Endodermal cell (in vitro differentiated cells): ENCODE results near the gene ZBTB7B. TPM values are rescaled to one million over a fixed set of nuclear protein-coding genes. Genes with fewer than 3 reads are reported as not detected.

Experiments used
- DNase-seq: peaks from one replicate; pipeline ENCODE4 v3.0.0-alpha.2; 2017
- H3K27ac ChIP-seq: 2 replicates; pipeline ENCODE4 v1.5.1; 2013; ENCODE audit warnings: mild to moderate bottlenecking, low read depth, low read length, moderate library complexity
- H3K27me3 ChIP-seq: 2 replicates; pipeline ENCODE4 v1.6.1; 2013; ENCODE audit warnings: mild to moderate bottlenecking, low read length, moderate library complexity; ENCODE audit not compliant: insufficient read depth, control insufficient read depth, poor library complexity, severe bottlenecking
- H3K36me3 ChIP-seq: 2 replicates; pipeline ENCODE4 v1.7.0; 2013; ENCODE audit warnings: mild to moderate bottlenecking, low read length, moderate library complexity; ENCODE audit not compliant: control insufficient read depth, insufficient read depth
- H3K4me1 ChIP-seq: one replicate; pipeline ENCODE4 v1.7.0; 2013; ENCODE audit warnings: low read length; ENCODE audit not compliant: control insufficient read depth, insufficient read depth
- H3K4me3 ChIP-seq: 2 replicates; pipeline ENCODE4 v1.5.1; 2013; ENCODE audit warnings: mild to moderate bottlenecking, low read length, moderate library complexity
- H3K9ac ChIP-seq: 2 replicates; pipeline ENCODE4 v1.6.1; 2013; ENCODE audit warnings: mild to moderate bottlenecking, low read length, moderate library complexity; ENCODE audit not compliant: poor library complexity, severe bottlenecking; ENCODE audit errors: extremely low read depth
- H3K9me3 ChIP-seq: 2 replicates; pipeline ENCODE4 v1.6.1; 2013; ENCODE audit warnings: mild to moderate bottlenecking, low read length, moderate library complexity; ENCODE audit not compliant: control insufficient read depth
- H3K27ac Mint-ChIP-seq: 2 replicates; pipeline ENCODE4 v1.8.0; 2020; ENCODE audit warnings: mixed read lengths
- H3K27me3 Mint-ChIP-seq: 2 replicates; pipeline ENCODE4 v1.8.0; 2021; ENCODE audit warnings: mild to moderate bottlenecking, mixed read lengths; ENCODE audit not compliant: insufficient read depth
- H3K36me3 Mint-ChIP-seq: 2 replicates; pipeline ENCODE4 v1.8.0; 2020; ENCODE audit warnings: low read depth, mixed read lengths
- H3K4me1 Mint-ChIP-seq: 2 replicates; pipeline ENCODE4 v1.8.0; 2020; ENCODE audit warnings: mixed read lengths
- H3K4me3 Mint-ChIP-seq: 2 replicates; pipeline ENCODE4 v1.8.0; 2020; ENCODE audit warnings: mild to moderate bottlenecking, moderate library complexity, mixed read lengths
- H3K9me3 Mint-ChIP-seq: 2 replicates; pipeline ENCODE4 v1.8.0; 2020; ENCODE audit warnings: mild to moderate bottlenecking, mixed read lengths
- CTCF ChIP-seq: fragments of 200-600 bp; sonication (generic); conservative IDR thresholded peaks from 2 replicates; pipeline ENCODE4 v1.5.0; 2021; ENCODE audit warnings: antibody characterized with exemption, mild to moderate bottlenecking
- WGBS, 2 experiments: methylation state at CpG; one replicate each; pipeline versions ENCODE4 v1.1.5 to v1.1.7; 2013; ENCODE audit warnings: missing lambda C conversion rate in 2 of 2, mixed read lengths in 1 of 2; ENCODE audit not compliant: insufficient coverage in 1 of 2, insufficient read length in 1 of 2; 5-methylcytosine and 5-hydroxymethylcytosine counted together
- total RNA-seq, 2 donors: library from RNA; stranded (reverse); fragmentation: NEBNext Ultra II Directional in 1 of 2; extraction: Animal tissue kit (Norgen Biotek cat#: 25700) in 1 of 2; gene quantifications; 2 replicates in 1 of 2; 3 replicates in 1 of 2; pipeline ENCODE4 v1.2.1, GENCODE V29; 2021

Gene ZBTB7B
- total RNA-seq, 2 donors from 2014 or later: 21.2 to 23.3 TPM

GRCh38 chr1:155013632-155014031 lies 11.0 kb downstream of the ZBTB7B start:
- no peak for DNase-seq
- Mint-ChIP-seq H3K27ac (no peak overlapping the region), H3K4me3 (no peak overlapping the region), H3K9me3 (no peaks in the 10 kb centered on the region), H3K4me1 (peaks cover 14% of the 10 kb centered on the region), H3K36me3 (peaks cover 14% of the 10 kb centered on the region), H3K27me3 (no peaks in the 10 kb centered on the region)
- 88 to 100% methylated on average over 1 to 8 of the region's 8 CpGs for WGBS, 2 experiments
- Histone ChIP-seq H3K9ac (no peak overlapping the region), H3K27me3 (no peaks in the 10 kb centered on the region), H3K4me1 (no peaks in the 10 kb centered on the region), H3K4me3 (no peak overlapping the region), H3K9me3 (no peaks in the 10 kb centered on the region), H3K27ac (no peak overlapping the region), H3K36me3 (peaks cover 10% of the 10 kb centered on the region)
- no peak for TF ChIP-seq CTCF

GRCh38 chr1:155014709-155015508 lies 12.3 kb downstream of the ZBTB7B start:
- H3K36me3 Mint-ChIP-seq: peaks cover 14% of the 10 kb centered on the region
- no peak overlapping the region for H3K4me3 ChIP-seq
- no peak for DNase-seq
- H3K27me3 Mint-ChIP-seq: peaks cover 4% of the 10 kb centered on the region
- TF ChIP-seq CTCF: no peak
- no peak overlapping the region for H3K4me3 Mint-ChIP-seq
- no peaks in the 10 kb centered on the region for H3K9me3 ChIP-seq
- peaks cover 8% of the 10 kb centered on the region for H3K4me1 Mint-ChIP-seq
- H3K27ac Mint-ChIP-seq: no peak overlapping the region
- H3K27ac ChIP-seq: no peak overlapping the region
- peaks cover 10% of the 10 kb centered on the region for H3K36me3 ChIP-seq
- no peaks in the 10 kb centered on the region for H3K9me3 Mint-ChIP-seq
- H3K9ac ChIP-seq: no peak overlapping the region
- H3K4me1 ChIP-seq: no peaks in the 10 kb centered on the region
- H3K27me3 ChIP-seq: no peaks in the 10 kb centered on the region
- 91 to 94% methylated on average over 24 to 31 of the region's 31 CpGs for WGBS, 2 experiments

DNA sequence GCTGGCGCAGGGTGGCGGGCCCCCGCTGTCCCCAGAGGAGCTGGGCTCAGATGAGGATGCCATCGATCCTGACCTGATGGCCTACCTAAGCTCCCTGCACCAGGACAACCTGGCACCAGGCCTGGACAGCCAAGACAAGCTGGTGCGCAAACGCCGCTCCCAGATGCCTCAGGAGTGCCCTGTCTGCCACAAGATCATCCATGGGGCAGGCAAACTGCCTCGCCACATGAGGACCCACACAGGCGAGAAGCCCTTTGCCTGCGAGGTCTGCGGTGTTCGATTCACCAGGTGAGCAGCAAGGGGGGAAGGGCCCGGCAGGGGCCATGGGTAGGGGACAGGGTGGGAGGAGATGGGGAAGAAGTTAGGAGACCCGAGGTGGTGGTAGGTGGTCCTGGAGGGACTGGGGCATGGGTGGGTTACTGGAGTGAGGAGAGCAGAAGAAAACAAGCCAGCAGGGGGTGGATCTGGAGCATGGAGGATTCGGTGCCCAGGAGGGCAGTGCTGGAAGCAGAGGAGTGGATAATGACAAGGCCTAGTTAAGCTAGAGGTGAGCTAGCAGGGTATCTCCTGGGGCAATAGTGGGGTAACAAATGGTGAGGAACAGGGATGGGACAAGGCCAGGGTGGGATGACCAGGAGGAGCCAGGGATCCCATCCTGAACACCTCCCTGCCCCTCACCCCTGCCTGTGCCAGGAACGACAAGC lies 13.1 kb downstream of the ZBTB7B start:
- 94 to 95% methylated on average over 16 of the region's 16 CpGs for WGBS, 2 experiments

More for the DNA sequence above, 13.1 kb downstream of the ZBTB7B start:
- Histone ChIP-seq H3K4me3 (no peak overlapping the region), H3K27me3 (no peaks in the 10 kb centered on the region), H3K27ac (no peak overlapping the region), H3K36me3 (peaks cover 10% of the 10 kb centered on the region), H3K4me1 (no peaks in the 10 kb centered on the region), H3K9ac (no peak overlapping the region), H3K9me3 (no peaks in the 10 kb centered on the region)
- DNase-seq: no peak
- TF ChIP-seq CTCF: no peak
- peaks cover 14% of the 10 kb centered on the region for H3K36me3 Mint-ChIP-seq
- peaks cover 5% of the 10 kb centered on the region for H3K27me3 Mint-ChIP-seq
- H3K27ac Mint-ChIP-seq: no peak overlapping the region
- H3K4me3 Mint-ChIP-seq: no peak overlapping the region
- peaks cover 7% of the 10 kb centered on the region for H3K4me1 Mint-ChIP-seq
- H3K9me3 Mint-ChIP-seq: no peaks in the 10 kb centered on the region
